HG03460 (cell line): ENCODE measurements around the gene POU2AF2.
A peak's percentile ranks its signal among the peaks of the same experiment; 100 is the strongest.
"Not testable (repeated sequence)": the region's sequence is repeated elsewhere in the genome, so short reads cannot be mapped to it uniquely, and the experiment has no call there.

Experiments used
- ATAC-seq: cut with Tn5 transposase; IDR thresholded peaks from one replicate; pipeline ENCODE4 v1.9.1; 2021; ENCODE audit not compliant: unreplicated experiment

POU2AF2 gene

GRCh38 chr11:111253630-111254029, 8.1 kb downstream of the POU2AF2 start:
- ATAC-seq: no peak

GRCh38 chr11:111258046-111258445, 12.5 kb downstream of the POU2AF2 start:
- ATAC-seq: no peak

- ATAC-seq: no peak
Observed at GRCh38 chr11:111259896-111260295, 14.4 kb downstream of the POU2AF2 start.

GRCh38 chr11:111260811-111261210, 15.3 kb downstream of the POU2AF2 start:
- ATAC-seq: no peak

- no peak for ATAC-seq
Observed at GRCh38 chr11:111264646-111265045, 19.1 kb downstream of the POU2AF2 start.

GRCh38 chr11:111265421-111265820, 19.9 kb downstream of the POU2AF2 start:
- ATAC-seq: no peak

GRCh38 chr11:111268303-111268702, 22.8 kb downstream of the POU2AF2 start:
- ATAC-seq: not testable (repeated sequence)

GRCh38 chr11:111269146-111269868, 23.8 kb downstream of the POU2AF2 start:
- no peak for ATAC-seq

- ATAC-seq: no peak
Observed at GRCh38 chr11:111272420-111272819, 26.9 kb downstream of the POU2AF2 start.

- ATAC-seq: no peak
Observed at GRCh38 chr11:111282562-111283075, 37.1 kb downstream of the POU2AF2 start.

GRCh38 chr11:111283945-111284481, 38.5 kb downstream of the POU2AF2 start:
- no peak for ATAC-seq

GRCh38 chr11:111285189-111286091, 39.9 kb downstream of the POU2AF2 start:
- ATAC-seq: no peak

GRCh38 chr11:111291764-111292163, 46.2 kb downstream of the POU2AF2 start:
- no peak for ATAC-seq

GRCh38 chr11:111292408-111292807, 46.9 kb downstream of the POU2AF2 start:
- not testable (repeated sequence) for ATAC-seq

- ATAC-seq: no peak
Observed at GRCh38 chr11:111296196-111296595, 50.7 kb downstream of the POU2AF2 start.

- no peak for ATAC-seq
Observed at GRCh38 chr11:111297696-111298095, 52.2 kb downstream of the POU2AF2 start.

- ATAC-seq: peak; percentile 25
Observed at GRCh38 chr11:111298413-111299100, 53.0 kb downstream of the POU2AF2 start, which contains the start of gene POU2AF3. TSS of gene POU2AF3 (plus strand) at chr11:111298546. CDS start at chr11:111298582, 36 bp downstream.

GRCh38 chr11:111299101-111300026, 53.8 kb downstream of the POU2AF2 start:
- ATAC-seq: peak; percentile 59

- no peak for ATAC-seq
Observed at GRCh38 chr11:111300569-111300968, 55.0 kb downstream of the POU2AF2 start.
